OCI-LY3 (cell line): ENCODE results near the gene COPS2.

Experiments used
- EZH2phosphoT487 ChIP-seq: fragments of 200-600 bp; shearing (Covaris generic); IDR thresholded peaks from 2 replicates; pipeline ENCODE4 v1.6.1; 2018; ENCODE audit warnings: antibody characterized with exemption, mixed run types, low read depth
- TF ChIP-seq, protein P1 (sequence below): fragments of 200-600, 300-600 bp; sonication (generic); IDR thresholded peaks from 2 replicates; pipeline ENCODE4 v1.5.1; 2014; ENCODE audit warnings: antibody characterized with exemption, low read length, low read depth

DNA sequence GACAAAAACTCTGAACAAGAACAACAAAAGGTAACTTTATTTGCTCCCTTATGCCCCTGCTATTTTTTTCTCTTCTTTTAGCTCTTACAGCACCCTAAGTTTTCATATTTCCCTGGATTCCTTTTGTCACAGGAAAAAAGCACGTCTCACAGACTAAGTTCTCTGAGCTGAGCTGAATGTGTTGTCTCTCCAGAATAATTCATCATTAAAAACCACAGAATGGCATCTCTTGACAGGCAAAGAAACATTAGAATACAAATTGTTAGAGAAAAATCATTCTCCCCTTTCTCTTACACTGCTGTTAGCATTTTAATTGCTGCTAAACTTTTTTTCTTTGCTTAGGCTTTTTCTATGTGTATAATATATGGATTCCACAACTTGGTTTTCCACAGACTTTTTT, 60.5 kb downstream of the COPS2 start:
- TF ChIP-seq, protein P1, sequence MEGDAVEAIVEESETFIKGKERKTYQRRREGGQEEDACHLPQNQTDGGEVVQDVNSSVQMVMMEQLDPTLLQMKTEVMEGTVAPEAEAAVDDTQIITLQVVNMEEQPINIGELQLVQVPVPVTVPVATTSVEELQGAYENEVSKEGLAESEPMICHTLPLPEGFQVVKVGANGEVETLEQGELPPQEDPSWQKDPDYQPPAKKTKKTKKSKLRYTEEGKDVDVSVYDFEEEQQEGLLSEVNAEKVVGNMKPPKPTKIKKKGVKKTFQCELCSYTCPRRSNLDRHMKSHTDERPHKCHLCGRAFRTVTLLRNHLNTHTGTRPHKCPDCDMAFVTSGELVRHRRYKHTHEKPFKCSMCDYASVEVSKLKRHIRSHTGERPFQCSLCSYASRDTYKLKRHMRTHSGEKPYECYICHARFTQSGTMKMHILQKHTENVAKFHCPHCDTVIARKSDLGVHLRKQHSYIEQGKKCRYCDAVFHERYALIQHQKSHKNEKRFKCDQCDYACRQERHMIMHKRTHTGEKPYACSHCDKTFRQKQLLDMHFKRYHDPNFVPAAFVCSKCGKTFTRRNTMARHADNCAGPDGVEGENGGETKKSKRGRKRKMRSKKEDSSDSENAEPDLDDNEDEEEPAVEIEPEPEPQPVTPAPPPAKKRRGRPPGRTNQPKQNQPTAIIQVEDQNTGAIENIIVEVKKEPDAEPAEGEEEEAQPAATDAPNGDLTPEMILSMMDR: no peak
- TF ChIP-seq EZH2phosphoT487: no peak
